Activated T-helper 1 cell treated with anti-CD3 and anti-CD28 coated beads, Interleukin-2, amount 50 U/mL, for 16 hours (primary cell): Measurements from ENCODE around the gene TMEM266.
"Not testable (repeated sequence)": the region's sequence is repeated elsewhere in the genome, so short reads cannot be mapped to it uniquely, and the experiment has no call there.

Experiments
- DNase-seq, 2 donors: peaks; one replicate each; pipeline ENCODE4 v3.0.0-alpha.2; 2020; ENCODE audit warnings: low read depth in 1 of 2, low spot score in 1 of 2

Gene TMEM266, protein sequence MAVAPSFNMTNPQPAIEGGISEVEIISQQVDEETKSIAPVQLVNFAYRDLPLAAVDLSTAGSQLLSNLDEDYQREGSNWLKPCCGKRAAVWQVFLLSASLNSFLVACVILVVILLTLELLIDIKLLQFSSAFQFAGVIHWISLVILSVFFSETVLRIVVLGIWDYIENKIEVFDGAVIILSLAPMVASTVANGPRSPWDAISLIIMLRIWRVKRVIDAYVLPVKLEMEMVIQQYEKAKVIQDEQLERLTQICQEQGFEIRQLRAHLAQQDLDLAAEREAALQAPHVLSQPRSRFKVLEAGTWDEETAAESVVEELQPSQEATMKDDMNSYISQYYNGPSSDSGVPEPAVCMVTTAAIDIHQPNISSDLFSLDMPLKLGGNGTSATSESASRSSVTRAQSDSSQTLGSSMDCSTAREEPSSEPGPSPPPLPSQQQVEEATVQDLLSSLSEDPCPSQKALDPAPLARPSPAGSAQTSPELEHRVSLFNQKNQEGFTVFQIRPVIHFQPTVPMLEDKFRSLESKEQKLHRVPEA

DNA sequence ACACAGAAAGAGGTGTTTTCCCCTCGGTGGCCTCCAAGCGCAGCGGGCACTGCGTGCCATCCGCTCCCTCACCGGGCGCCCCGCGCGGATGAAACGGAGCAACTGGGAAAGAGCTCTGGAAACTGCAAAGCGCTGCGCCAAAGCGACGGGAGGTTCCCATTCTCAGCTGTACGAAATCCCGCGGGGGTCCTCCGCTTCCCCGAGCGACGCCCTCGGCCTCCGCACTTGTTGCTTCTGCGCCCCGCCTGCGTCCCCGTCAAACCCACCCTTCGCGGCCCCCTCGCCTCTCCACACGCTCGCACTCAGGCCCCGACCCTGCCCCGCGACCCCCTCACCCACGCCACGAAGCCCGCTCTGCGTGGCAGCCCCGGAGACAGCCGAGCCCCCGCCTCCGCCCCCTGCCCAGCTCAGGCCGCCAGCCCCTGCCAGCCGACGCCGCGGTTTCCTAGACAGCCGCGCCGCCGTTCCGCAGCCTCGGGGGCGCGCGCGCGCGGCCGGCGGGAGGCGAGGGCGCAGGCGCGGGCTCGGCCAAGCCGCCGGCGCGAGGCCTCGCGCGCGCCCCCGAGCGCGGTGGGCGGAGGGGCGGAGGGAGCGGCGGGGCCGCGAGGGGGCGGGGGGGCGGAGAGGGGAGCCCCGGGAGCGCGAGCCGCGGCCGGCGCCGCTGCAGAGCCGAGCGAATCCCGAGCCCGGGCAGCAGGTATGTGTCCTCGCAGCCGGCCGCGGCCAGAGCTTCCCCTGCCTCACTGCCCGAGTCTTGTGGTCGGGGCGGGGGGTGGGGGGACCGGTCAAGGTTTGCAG is at the start of gene TMEM266:
TSS of gene TMEM266 (plus strand) at position 666 of the 798 bp plus-strand sequence. CDS start 74,279 bp downstream, outside the sequence.
- DNase-seq, result no peak

DNA sequence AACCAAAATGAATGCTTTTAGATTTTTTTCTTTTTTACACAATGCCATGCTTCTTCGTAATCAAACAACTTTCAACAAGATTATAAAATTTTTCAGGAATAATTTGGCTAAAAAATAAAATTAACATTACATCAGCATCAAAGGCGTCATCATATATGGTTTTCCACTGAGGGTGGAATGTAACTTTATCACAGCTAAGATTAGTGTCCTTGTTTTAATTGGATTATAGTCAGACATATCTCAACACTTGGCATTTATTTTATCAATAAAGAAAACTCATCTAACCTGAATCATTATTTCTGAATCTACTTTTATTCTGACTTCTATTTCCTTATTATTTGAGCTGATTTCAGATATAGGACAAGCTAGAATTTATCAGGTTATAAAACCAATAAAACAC is 49.2 kb upstream of the TMEM266 start:
- no peak for DNase-seq

DNA sequence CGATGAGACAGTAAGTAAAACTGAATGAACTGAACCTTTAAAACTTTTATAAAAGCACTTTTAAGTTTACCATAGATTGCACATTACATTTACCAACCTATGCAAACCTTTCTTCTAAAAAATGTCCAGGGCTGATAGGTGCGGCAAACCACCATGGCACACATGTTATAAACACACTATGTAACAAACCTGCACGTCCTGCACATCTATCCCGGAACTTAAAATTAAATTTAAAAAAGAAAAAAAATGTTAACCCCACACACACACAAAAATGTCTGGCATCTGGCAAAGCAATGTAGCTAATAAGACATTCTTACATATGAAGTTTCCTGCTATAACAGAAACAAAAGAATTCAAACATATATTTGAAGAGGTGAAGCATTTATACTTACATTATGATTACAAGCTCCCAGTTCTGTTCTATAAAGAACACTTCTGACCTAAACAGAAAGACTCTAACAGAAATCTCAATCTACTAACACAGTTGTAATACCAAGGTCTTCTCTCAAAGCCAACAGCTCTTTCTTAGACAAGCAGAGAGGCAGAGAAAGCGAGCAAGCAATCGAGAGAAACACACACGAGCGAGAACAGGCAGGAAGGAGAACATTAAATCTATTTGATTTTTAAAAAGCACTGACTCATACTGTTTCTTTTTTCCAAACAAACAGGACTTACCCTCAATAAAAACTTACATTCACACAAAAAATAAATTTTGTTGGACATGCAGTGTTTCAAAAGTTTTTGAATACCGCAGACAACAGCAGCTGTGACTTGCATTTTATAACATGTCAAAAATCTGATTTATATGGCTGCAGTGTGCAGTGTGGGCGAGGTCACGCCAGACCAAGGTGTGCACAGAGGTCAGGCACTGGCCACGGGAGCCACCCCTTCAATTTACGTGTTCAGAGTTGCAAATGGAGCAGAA is 47.9 kb upstream of the TMEM266 start, which contains the start of gene NRG4:
TSS of gene NRG4 (minus strand) at position 798 of the 925 bp plus-strand sequence. CDS start 1,194 bp downstream, outside the sequence.
- no peak for DNase-seq

DNA sequence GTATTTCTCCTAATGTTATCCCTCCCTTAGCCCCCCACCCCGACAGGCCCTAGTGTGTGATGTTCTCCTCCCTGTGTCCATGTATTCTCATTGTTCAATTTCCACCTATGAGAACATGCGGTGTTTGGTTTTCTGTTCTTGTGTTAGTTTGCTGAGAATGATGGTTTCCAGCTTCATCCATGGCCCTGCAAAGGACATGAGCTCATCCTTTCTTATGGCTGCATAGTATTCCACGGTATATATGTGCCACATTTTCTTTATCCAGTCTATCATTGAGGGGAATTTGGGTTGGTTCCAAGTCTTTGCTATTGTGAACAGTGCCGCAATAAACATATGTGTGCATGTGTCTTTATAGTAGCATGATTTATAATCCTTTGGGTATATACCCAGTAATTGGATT is 46.3 kb upstream of the TMEM266 start:
- not testable (repeated sequence) for DNase-seq

DNA sequence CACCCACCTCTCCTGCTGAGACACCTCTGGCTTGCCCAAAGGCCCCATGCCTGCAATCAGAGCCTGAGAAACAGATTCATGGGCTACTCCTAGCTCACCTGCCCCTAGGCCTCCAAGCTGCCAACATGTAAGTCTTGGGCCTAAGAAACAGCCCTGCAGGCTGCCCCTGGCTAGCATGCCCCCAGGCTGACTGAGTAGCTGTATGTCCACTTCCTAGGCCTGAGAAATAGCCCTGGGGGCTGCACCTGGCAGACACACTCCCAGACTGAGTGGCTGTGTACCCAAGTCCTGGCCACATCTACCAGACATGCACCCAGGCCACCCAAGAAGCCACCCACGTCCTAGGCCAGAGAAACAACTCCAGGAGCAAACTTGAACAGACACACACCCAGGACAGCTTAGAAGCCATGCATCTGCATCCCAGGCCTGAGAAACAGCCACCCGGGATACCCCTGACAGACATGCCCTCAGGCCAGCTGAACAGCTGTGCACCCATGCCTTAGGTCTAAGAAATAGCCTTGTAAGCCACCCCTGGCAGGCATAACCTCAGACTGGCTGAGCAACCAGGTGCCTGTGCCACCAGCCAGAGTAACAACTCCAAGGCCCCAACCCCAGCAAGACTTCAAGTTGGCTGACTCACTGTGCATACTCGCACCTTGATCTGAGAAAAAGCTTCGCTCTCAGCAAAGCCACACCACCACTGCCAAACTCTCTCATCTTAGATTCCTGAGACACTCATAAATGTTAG is 35.6 kb upstream of the TMEM266 start:
- no peak for DNase-seq

DNA sequence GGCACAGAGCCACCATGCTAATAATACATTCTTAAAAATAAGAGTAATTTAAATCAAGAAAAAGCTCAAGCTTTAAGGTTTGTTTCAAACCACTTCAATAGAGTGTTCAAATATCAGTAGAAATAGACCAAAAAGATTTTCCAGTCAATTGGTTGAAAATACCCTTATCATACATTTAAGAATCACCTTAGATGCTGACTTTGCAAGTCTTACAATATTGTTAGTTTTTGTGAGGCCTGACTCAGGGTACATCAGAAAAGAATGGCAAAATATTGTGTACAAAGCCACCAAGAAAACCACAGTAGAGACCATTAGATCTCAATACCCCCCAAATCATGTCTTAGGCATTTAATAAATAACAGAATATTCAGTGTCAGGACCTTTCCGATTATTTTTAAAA is 27.7 kb upstream of the TMEM266 start:
- no peak for DNase-seq

DNA sequence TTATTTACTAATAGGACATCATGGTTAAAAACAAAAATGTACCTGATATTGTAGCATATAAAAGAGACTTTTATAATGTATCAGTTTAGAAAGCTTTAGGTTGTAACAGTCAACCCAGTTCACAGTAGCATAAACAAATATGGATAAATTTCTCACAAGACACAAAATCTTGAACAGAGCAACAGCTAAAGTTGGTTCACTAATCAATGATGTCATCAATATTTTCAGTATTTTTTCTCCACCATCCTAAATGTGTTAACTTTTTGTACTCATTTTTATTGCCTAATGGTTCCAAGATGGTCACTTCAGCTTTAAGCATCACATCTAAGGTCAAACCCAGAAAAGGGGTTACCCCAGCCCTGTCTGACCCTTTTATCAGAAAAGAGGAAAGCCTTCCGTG is 26.3 kb upstream of the TMEM266 start:
- no peak for DNase-seq

DNA sequence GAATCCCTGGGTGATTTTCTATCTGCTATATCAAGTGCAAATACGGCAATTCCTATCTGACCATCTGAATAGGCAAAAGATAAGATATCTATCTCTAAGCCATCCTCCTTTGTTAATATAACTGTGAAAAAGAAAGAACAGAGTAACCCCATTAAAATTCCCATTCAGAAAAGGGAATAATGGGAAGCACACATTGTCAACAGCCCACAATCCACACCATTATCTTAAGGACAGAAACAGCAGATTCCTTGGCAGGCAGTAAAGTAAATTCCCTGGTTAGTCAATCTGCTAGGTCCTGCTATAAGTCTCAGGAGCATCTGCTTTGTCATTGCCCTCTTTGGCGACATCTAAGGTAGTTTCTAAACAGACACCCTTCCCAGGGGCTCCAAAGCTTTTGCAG is 25.7 kb upstream of the TMEM266 start:
- DNase-seq, result no peak

DNA sequence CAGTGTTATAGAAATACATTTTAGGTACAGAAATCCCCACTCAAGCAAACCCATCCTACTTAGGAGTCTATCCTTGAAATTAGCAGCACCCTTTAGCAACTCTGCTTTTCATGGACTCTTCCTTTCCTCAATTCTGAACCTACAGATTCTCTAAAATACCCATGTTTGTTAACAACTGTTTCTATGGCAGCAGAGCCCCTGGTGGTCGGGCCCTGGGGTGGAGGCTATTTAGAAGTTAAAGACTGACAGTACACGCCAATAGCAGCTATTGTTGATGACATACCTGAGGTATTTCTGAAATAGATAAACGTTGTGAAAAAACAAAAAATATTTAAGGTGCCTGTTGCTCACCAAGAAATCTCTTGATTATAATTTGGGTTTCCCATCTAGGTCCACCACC is 24.2 kb upstream of the TMEM266 start:
- DNase-seq, result no peak

DNA sequence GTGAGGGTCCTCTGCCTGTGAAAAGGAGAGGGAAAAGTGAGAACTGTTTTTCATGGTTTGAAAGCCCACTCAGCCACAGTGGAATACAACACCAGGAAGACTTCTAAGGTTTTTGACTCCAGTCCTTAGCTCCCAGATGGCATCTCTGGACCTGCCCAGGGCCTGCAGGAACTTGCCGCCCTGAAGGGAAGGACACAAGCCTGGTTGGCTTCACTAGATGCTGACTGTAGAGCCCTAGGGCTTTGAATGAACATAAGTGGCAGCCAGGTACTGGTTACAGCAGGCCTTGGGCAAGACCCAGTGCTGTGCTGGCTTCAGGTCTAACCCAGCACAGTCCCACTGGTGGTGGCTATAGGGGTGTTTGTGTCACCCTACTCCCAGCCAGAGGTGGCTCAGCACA is 21.3 kb upstream of the TMEM266 start:
- no peak for DNase-seq

DNA sequence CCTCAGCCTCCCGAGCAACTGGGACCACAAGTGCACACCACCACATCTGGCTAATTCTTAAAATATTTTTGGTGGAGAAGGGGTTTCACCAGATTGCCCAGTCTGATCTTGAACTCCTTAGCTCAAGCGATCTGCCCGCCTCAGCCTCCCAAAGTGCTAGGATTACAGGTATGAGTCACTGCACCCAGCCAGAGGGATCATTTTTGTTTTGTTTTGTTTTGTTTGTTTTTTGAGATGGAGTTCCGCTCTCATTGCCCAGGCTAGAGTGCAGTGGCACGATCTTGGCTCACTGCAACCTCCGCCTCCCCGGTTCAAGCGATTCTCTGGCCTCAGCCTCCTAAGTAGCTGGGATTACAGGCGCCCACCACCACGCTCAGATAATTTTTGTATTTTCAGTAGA is 5.6 kb upstream of the TMEM266 start:
- not testable (repeated sequence) for DNase-seq

DNA sequence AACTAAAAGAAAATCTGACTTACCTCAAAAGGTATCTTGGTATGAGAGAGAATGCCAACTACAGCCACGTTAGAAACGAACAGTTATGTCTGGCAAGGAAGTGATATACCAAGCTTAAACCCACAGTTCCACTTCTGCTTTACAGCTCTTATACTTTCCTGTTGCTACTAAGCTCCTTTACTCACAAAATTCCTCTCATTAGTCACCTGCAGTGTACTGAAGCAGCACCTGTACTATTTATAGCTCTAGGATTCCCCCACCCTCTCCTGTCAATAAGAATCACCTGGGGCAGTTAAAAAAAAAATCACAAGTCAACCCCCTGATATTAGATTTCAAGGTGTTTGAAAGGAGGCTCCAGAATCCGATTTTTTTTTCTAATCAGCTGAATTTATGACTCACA is 2.9 kb upstream of the TMEM266 start:
- DNase-seq, result no peak

DNA sequence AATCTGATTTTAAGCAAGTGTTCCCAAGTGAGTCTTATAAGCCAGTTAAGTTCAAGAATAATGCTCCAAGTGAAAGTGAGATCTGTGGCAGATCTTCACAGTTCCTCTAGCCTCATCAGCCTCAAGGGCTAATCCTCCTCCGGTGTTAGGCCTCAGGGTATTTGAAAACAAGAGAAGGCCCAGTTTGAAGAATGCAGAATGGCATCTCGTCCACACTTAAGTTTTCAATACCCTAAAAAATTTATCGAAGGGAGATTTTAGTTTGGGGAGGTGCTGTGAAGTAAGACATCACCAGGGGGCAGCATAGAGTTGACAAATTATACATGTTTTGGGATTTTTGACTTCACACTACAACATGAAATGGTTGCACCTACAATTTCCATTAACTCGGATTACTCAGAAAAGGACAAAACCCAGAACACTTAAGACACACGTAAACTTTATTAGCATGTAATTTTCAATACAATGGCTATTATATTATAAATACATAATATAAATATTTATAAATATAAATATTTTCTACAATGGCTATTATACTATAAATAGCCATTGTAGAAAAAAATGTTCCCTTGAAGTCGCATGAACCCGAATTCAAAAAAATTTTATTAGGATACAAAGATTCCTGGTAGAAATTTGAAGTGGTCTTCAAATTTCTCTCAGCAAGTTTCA is 2.3 kb upstream of the TMEM266 start:
- DNase-seq, result no peak

DNA sequence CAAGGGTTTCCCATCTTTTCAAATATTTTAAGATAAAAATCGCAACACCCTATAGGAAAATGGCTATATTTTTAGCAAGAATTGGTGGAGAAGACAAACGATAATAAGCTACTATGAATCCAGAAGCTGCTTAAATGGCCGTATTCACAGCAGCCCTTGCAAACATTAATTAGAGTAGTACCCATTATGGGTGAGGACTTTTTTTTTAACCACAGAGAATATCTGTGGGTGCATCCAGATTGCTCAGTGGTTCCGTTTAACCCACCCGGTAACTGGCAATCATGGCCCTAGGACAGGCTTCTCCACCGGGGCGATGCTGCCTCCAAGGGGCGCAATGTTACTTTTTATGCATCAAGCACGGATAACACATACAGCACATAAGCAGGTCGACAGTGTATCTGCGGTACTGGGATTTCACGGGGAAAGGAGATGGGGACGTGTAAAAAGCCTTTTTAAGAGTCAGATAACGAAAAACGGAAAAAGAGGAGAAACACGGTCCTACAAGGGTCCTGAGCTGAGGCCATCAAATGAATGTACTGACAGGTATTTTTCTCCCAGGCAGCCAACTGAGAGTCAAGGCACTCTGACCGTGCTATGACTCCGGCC is 968 bp upstream of the TMEM266 start:
- DNase-seq, result no peak

DNA sequence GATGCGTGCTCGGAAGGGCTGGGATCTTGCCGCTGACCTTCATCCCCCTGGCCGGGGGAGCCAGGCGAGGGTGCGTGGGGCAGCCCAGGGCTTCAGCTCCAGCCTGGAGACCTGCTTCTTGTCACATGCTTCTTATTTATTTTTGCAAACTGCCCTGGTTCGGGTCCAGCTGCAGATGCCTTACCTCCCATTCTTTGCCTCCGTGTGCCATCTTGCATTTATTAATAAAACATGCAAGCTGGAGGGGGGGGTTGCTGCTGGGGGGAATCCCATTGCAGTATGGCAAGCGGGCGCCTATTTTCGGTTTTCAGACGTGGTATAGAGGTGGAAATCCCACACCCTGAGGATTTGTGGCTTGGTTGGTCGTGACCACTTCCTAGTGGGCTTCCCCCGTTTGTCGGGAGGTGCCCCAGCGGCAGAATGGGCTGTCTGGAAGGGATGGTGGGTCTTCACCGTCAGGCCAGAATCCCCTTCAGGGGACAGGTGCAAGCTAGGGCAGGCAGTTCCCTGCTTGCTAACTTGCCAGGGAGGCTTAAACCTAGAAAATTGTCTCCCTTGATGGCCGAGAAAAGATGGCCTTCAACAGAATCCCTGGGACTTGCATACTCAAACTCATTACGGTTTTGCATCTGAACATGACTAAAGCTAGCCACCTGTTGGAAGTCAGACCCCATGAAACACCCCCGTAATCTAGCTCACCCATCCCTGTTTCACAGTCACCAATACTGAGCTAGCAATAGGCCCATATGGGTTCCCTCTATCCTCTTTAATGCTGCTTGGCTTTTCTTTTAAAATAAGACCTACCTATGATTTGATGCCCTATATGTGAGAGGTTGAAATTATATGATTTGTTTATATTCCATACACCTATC is 569 bp downstream of the TMEM266 start:
- no peak for DNase-seq

DNA sequence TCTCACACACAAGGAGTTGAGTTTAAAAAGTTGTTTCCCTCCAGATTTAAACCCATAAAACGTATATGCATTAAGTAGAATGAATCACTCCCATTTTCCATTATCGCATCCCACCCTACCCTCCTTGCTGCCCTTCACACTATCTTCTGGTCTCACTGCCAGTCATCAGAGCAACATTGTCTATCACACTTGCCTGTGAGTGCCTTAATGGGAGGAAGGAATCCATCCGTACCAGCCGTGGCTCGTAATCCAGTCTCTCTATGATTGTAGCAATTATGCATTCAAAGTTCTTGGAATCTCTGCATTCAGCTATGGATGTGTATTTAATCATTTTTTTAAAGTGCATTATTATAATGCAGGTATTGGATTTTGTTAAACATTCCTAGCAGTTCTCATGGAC is 1.9 kb downstream of the TMEM266 start:
- no peak for DNase-seq

DNA sequence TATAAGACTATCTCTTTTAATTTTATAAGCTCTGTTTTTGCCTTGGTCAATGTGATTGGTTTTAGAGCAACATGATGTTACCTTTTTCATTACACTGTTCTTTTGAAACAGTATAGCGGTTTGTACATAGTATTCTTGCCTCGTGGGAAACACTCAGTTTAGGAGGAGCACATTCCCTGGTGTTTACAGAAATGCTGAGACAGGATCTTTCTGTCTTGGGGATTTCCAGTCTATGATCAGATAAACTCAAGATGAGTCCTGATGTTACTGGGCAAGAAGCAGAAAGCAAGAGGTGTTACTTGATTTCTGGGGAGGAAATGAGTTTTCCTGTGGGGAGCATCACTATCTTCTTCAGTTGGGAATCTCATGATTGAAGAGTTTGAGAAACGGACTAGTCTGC is 2.5 kb downstream of the TMEM266 start:
- DNase-seq, result no peak

DNA sequence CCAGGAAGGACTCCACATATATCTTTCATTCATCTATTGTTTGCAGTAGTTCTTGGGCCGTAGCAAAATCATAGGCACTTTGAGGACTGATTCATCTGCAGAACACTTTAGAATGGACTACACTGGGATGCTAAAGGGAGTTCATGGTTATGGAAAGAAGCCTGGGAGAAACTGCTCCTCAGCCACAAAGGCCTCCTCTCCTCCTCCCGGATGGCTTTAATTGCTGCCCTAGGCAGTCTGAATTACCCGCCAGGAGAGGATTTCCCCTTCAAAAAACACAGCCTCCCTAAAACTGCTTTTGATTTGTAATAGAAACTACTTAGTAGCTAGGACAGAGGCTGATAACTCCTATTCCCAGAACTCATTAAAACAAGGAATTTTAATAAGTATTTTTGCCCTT is 4.6 kb downstream of the TMEM266 start:
- no peak for DNase-seq
